Panc1 (cell line): ENCODE results near the gene SF3A1. TPM values are rescaled to one million over a fixed set of nuclear protein-coding genes. Genes with fewer than 3 reads are reported as not detected.

Experiments
- ATAC-seq: fragments of 200-7000 bp; cut with Tn5 transposase; 2 replicates; pipeline ENCODE4 v1.9.1; 2020; ENCODE audit warnings: mild to moderate bottlenecking, moderate library complexity
- BruUV-seq: library from RNA; stranded (reverse); fragments of 400-500 nt; replicated peaks from 2 replicates; lab custom pipeline; 2021; lab: Mats Ljungman, UMichigan
- CTCF ChIA-PET: fragments of 300-600 bp; sonication (Branson Sonifier 250); formaldehyde crosslinking; loops from one replicate; lab custom pipeline; 2022; ENCODE audit warnings: antibody characterized with exemption; lab: Charles Lee
- POLR2A ChIA-PET: fragments of 300-600 bp; sonication (Branson Sonifier 250); formaldehyde crosslinking; loops from one replicate; lab custom pipeline; 2022; ENCODE audit warnings: antibody characterized with exemption; lab: Charles Lee
- DNase-seq: peaks from one replicate; pipeline ENCODE4 v3.0.0-alpha.2; 2010; ENCODE audit warnings: low read depth, low spot score
- H3K27ac ChIP-seq: 2 replicates; pipeline ENCODE4 v1.5.1; 2011; ENCODE audit warnings: mild to moderate bottlenecking, low read length, inconsistent platforms
- H3K27me3 ChIP-seq: fragments of 200-500 bp; sonication (Bioruptor generic); 2 replicates; pipeline ENCODE4 v1.6.0; 2014; ENCODE audit warnings: low read length, inconsistent platforms; ENCODE audit not compliant: control insufficient read depth, insufficient read depth
- H3K36me3 ChIP-seq: fragments of 200-500 bp; sonication (Bioruptor generic); 2 replicates; pipeline ENCODE4 v1.5.1; 2014; ENCODE audit warnings: inconsistent platforms, mild to moderate bottlenecking, low read length, moderate library complexity; ENCODE audit not compliant: control insufficient read depth, insufficient read depth
- H3K4me1 ChIP-seq: 2 replicates; pipeline ENCODE4 v1.5.1; 2011; ENCODE audit warnings: inconsistent platforms, mild to moderate bottlenecking, low read length, moderate library complexity; ENCODE audit not compliant: control insufficient read depth, insufficient read depth
- H3K4me3 ChIP-seq, 2 experiments: 2 replicates each; pipeline ENCODE4 v1.5.1; 2011 to 2012; ENCODE audit warnings: low read depth in 2 of 2, low read length in 2 of 2, mild to moderate bottlenecking in 2 of 2, inconsistent platforms in 1 of 2, moderate library complexity in 1 of 2
- H3K9me3 ChIP-seq: fragments of 200-500 bp; sonication (Bioruptor generic); 2 replicates; pipeline ENCODE4 v1.5.1; 2014; ENCODE audit warnings: low read depth, mild to moderate bottlenecking, inconsistent platforms, low read length, moderate library complexity; ENCODE audit not compliant: control insufficient read depth, insufficient read depth
- POLR2AphosphoS5 ChIP-seq: IDR thresholded peaks from 2 replicates; pipeline ENCODE4 v1.6.1; 2012; ENCODE audit warnings: mild to moderate bottlenecking, low read depth, low read length, moderate library complexity
- SIN3A ChIP-seq: IDR thresholded peaks from 2 replicates; pipeline ENCODE4 v1.6.1; 2012; ENCODE audit warnings: low read depth, mild to moderate bottlenecking, low read length, moderate library complexity, borderline replicate concordance; ENCODE audit not compliant: insufficient read depth
- TCF7L2 ChIP-seq: IDR thresholded peaks from 2 replicates; pipeline ENCODE4 v1.6.1; 2011; ENCODE audit warnings: mild to moderate bottlenecking, low read depth, low read length, inconsistent platforms
- in situ Hi-C: cut with HindIII; loops from 2 replicates; pipeline ENCODE4 v1.10.0; 2016; ENCODE audit warnings: low sequenced_read_pairs, low pct_unique_long_range_greater_than_20kb
- intact Hi-C: fragments of 100-400 bp; cut with micrococcal nuclease; formaldehyde crosslinking; loops from one replicate; pipeline ENCODE4 v1.10.0; 2022; ENCODE audit not compliant: unreplicated experiment
- total RNA-seq: library from RNA; stranded (reverse); gene quantifications from one replicate; pipeline ENCODE4 v1.2.1, GENCODE V29; 2021; ENCODE audit not compliant: unreplicated experiment
- TF ChIP-seq, protein P1 (sequence below): fragments of 450-650 bp; IDR thresholded peaks from 2 replicates; pipeline ENCODE4 v1.5.1; 2017; ENCODE audit warnings: mild to moderate bottlenecking
- TF ChIP-seq, protein P2 (sequence below), 2 experiments: IDR thresholded peaks; 2 replicates each; pipeline ENCODE4 v1.6.1; 2011 to 2012; ENCODE audit warnings: low read depth in 2 of 2, control low read depth in 1 of 2, low read length in 1 of 2, mild to moderate bottlenecking in 1 of 2, moderate library complexity in 1 of 2; ENCODE audit not compliant: insufficient read depth in 1 of 2

The SF3A1 gene
- total RNA-seq, 1 experiment from 2014 or later: 176 TPM

DNA sequence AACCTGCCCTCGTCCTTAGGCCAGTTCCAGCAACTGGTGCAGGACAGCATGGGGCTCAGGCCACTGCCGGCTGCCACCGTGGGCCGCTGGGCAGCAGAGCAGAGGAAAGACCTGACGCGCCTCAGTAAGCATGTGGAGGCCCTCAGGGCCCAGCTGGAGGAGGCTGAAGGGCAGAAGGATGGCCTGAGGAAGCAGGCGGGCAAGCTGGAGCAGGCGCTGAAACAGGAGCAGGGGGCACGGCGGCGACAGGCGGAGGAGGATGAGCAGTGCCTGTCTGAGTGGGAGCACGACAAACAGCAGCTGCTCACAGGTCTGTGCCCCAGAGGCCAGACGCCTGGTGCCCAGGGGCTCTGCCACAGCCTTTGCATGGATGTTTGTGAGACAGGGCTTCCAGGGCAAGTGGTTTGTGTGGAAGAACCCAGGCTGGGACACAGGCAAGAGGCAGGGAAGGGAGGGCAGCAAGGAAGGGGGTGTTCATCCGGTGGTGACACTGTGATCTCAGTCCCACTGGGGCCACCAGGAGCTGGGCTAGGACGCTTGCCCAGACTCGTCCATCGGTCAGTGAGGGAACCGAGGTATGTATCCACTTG is 14.0 kb upstream of the SF3A1 start:
- no peaks in the 10 kb centered on the region; the same call in 1 of the 2 replicates for H3K4me1 ChIP-seq
- no peak overlapping the region for H3K4me3 ChIP-seq
- intact Hi-C loops: no loop called here
- BruUV-seq: no TSS peak
- TF ChIP-seq, protein P1, sequence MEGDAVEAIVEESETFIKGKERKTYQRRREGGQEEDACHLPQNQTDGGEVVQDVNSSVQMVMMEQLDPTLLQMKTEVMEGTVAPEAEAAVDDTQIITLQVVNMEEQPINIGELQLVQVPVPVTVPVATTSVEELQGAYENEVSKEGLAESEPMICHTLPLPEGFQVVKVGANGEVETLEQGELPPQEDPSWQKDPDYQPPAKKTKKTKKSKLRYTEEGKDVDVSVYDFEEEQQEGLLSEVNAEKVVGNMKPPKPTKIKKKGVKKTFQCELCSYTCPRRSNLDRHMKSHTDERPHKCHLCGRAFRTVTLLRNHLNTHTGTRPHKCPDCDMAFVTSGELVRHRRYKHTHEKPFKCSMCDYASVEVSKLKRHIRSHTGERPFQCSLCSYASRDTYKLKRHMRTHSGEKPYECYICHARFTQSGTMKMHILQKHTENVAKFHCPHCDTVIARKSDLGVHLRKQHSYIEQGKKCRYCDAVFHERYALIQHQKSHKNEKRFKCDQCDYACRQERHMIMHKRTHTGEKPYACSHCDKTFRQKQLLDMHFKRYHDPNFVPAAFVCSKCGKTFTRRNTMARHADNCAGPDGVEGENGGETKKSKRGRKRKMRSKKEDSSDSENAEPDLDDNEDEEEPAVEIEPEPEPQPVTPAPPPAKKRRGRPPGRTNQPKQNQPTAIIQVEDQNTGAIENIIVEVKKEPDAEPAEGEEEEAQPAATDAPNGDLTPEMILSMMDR: no peak
- TF ChIP-seq POLR2AphosphoS5 (no peak), SIN3A (no peak), TCF7L2 (no peak)
- TF ChIP-seq, protein P2, sequence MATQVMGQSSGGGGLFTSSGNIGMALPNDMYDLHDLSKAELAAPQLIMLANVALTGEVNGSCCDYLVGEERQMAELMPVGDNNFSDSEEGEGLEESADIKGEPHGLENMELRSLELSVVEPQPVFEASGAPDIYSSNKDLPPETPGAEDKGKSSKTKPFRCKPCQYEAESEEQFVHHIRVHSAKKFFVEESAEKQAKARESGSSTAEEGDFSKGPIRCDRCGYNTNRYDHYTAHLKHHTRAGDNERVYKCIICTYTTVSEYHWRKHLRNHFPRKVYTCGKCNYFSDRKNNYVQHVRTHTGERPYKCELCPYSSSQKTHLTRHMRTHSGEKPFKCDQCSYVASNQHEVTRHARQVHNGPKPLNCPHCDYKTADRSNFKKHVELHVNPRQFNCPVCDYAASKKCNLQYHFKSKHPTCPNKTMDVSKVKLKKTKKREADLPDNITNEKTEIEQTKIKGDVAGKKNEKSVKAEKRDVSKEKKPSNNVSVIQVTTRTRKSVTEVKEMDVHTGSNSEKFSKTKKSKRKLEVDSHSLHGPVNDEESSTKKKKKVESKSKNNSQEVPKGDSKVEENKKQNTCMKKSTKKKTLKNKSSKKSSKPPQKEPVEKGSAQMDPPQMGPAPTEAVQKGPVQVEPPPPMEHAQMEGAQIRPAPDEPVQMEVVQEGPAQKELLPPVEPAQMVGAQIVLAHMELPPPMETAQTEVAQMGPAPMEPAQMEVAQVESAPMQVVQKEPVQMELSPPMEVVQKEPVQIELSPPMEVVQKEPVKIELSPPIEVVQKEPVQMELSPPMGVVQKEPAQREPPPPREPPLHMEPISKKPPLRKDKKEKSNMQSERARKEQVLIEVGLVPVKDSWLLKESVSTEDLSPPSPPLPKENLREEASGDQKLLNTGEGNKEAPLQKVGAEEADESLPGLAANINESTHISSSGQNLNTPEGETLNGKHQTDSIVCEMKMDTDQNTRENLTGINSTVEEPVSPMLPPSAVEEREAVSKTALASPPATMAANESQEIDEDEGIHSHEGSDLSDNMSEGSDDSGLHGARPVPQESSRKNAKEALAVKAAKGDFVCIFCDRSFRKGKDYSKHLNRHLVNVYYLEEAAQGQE (IDR thresholded peaks at IDR 0.05; ENCODE audit: insufficient read depth in 1 of 2, low read depth in 2 of 2, low read length in 1 of 2): no peak
- H3K27ac ChIP-seq: no peak overlapping the region
- in situ Hi-C loops: no loop called here
- no peaks in the 10 kb centered on the region for H3K36me3 ChIP-seq
- no peaks in the 10 kb centered on the region for H3K27me3 ChIP-seq
- ATAC-seq (no peak), DNase-seq (no peak)
- ChIA-PET POLR2A (no interaction called here), CTCF (no interaction called here)
- H3K9me3 ChIP-seq: no peaks in the 10 kb centered on the region

DNA sequence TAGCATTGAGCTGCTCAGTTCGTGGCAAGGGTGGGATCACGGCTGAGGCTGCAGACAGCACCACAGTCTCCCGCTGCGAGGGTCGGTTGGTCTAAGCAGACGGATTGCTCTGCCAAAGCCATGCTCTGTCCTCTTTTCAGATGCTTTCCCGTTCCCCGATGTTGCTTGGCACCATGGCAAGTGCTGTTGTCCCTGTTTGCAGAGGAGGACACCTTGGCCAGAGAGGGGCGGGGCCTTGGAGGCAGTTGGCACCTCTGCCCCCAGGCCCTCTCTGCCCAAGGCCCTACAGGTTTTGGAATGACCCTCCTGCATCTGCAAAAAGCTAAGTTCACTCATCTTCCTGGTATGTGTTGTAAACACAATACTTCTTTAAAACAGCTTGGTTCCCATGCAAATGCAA is 11.7 kb upstream of the SF3A1 start:
- no peaks in the 10 kb centered on the region for H3K36me3 ChIP-seq
- in situ Hi-C loops: no loop called here
- no peaks in the 10 kb centered on the region; the same call in 1 of the 2 replicates for H3K4me1 ChIP-seq
- ATAC-seq (no peak), DNase-seq (no peak)
- ChIA-PET POLR2A (interaction anchor here (0.6 kb wide), 1 partner anchor 1552 kb away, joined by 10 read pairs; no protein-coding TSS in a partner anchor), CTCF (no interaction called here)
- intact Hi-C loops: no loop called here
- no peaks in the 10 kb centered on the region for H3K27me3 ChIP-seq
- TF ChIP-seq TCF7L2: no peak
- TF ChIP-seq POLR2AphosphoS5: no peak
- TF ChIP-seq, protein P2 (IDR thresholded peaks at IDR 0.05; ENCODE audit: insufficient read depth in 1 of 2, low read depth in 2 of 2, low read length in 1 of 2): no peak
- TF ChIP-seq, protein P1: no peak
- no peak for TF ChIP-seq SIN3A
- BruUV-seq: no TSS peak
- no peaks in the 10 kb centered on the region for H3K9me3 ChIP-seq
- H3K4me3 ChIP-seq: no peak overlapping the region
- H3K27ac ChIP-seq: no peak overlapping the region
